GM13977 (cell line): ENCODE measurements around the gene ELAVL3.
"Not testable (repeated sequence)": the region's sequence is repeated elsewhere in the genome, so short reads cannot be mapped to it uniquely, and the experiment has no call there.

Experiments
- DNase-seq: peaks from one replicate; pipeline ENCODE4 v3.0.0; 2012; ENCODE audit warnings: low spot score
- in situ Hi-C: fragments of 300-500 bp; cut with MboI; formaldehyde crosslinking; loops from one replicate; pipeline ENCODE4 v1.12.0; 2022; ENCODE audit warnings: low sequenced_read_pairs, low pct_unique_long_range_greater_than_20kb, mixed read lengths, inconsistent platforms; ENCODE audit not compliant: unreplicated experiment
- TF ChIP-seq, protein P1 (sequence below): IDR thresholded peaks from 2 replicates; pipeline ENCODE4 v1.5.1; 2012; ENCODE audit warnings: mild to moderate bottlenecking, control low read depth; ENCODE audit not compliant: insufficient read depth; ENCODE audit errors: extremely low read depth, missing control alignments

ELAVL3 gene

GRCh38 chr19:11435833-11436313, 45.0 kb downstream of the ELAVL3 start:
- in situ Hi-C loops: no loop called here
- DNase-seq: no peak
- TF ChIP-seq, protein P1, sequence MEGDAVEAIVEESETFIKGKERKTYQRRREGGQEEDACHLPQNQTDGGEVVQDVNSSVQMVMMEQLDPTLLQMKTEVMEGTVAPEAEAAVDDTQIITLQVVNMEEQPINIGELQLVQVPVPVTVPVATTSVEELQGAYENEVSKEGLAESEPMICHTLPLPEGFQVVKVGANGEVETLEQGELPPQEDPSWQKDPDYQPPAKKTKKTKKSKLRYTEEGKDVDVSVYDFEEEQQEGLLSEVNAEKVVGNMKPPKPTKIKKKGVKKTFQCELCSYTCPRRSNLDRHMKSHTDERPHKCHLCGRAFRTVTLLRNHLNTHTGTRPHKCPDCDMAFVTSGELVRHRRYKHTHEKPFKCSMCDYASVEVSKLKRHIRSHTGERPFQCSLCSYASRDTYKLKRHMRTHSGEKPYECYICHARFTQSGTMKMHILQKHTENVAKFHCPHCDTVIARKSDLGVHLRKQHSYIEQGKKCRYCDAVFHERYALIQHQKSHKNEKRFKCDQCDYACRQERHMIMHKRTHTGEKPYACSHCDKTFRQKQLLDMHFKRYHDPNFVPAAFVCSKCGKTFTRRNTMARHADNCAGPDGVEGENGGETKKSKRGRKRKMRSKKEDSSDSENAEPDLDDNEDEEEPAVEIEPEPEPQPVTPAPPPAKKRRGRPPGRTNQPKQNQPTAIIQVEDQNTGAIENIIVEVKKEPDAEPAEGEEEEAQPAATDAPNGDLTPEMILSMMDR: no peak

GRCh38 chr19:11435057-11435832, 45.6 kb downstream of the ELAVL3 start, which contains the start of the genes ODAD3 and PRKCSH:
TSS of gene ODAD3 (minus strand) at chr19:11435121. CDS start at chr19:11435016, 105 bp downstream.
TSS of gene PRKCSH (plus strand) at chr19:11435635. CDS start at chr19:11436118, 483 bp downstream.
- in situ Hi-C loops: no loop called here
- peak; percentile 99 for DNase-seq
- TF ChIP-seq, protein P1: peak; percentile 87

GRCh38 chr19:11434703-11435056, 46.2 kb downstream of the ELAVL3 start:
- in situ Hi-C loops: no loop called here
- DNase-seq: peak; percentile 34
- TF ChIP-seq, protein P1: no peak

GRCh38 chr19:11433526-11433925, 47.3 kb downstream of the ELAVL3 start:
- DNase-seq, in situ Hi-C loops: not testable (repeated sequence)

GRCh38 chr19:11426656-11427055, 54.2 kb downstream of the ELAVL3 start:
- DNase-seq: no peak
- in situ Hi-C loops: no loop called here
- TF ChIP-seq, protein P1: no peak

DNA sequence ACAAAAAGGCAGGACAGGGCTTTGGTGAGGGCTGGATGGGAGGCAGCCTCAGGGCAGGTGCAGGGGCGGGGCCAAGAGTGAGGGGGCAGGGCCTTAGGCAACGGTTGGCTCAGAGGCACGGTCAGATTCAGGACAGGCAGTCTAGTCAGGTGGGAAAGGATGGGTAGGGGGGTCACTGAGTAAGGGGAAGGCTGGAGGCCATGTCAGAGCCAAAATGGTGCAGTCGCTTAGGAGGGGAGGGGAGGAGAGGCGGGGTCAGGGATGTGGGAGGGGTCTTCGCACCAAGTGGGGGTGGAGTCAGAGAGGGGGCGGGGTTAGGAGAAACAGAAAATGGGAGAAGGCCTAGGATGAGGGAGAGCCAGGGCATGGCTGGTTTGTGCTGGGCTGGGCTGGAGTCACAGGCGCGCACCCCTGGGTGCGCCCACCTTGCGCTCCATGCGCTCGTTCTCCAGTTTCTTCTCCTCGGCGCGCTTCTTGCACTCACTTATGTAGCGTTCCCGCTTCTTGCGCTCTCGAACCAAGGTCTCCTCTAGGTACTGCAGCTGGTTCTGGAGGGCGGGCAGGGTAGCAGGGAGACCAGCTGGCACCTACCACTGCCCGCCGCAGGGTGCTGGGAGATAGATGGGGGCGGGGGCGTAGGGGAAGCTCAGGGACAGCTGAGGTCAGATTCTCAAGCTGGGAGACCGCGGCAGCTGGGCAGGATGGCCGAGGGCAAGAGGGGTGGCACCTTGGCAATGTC, 55.0 kb downstream of the ELAVL3 start:
- TF ChIP-seq, protein P1: no peak
- no peak for DNase-seq
- in situ Hi-C loops: no loop called here

DNA sequence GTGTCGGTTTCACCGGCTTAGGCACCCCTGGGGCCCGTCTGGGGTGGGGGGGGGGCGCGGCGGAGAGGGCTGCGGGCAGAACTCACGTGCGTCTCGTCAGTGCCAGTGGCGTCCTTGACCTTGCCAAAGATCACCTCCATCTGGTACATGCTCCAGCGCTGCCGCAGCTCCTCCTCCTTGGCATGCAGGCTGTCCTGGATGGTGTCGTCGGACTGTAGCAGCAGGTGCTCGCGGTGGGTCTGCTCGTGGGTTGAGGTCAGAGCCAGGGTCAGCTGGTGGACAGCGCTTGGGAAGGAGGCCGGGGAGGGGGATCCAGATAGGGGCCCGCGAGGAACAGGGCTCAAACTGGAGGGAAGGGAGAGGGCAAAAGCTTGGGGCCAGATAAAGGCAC, 57.1 kb downstream of the ELAVL3 start:
- in situ Hi-C loops: no loop called here
- TF ChIP-seq, protein P1: no peak
- no peak for DNase-seq
